Measurements from ENCODE around the gene NCAPD2.
"Not testable (repeated sequence)": the region's sequence is repeated elsewhere in the genome, so short reads cannot be mapped to it uniquely, and the experiment has no call there.

Gene NCAPD2

DNA sequence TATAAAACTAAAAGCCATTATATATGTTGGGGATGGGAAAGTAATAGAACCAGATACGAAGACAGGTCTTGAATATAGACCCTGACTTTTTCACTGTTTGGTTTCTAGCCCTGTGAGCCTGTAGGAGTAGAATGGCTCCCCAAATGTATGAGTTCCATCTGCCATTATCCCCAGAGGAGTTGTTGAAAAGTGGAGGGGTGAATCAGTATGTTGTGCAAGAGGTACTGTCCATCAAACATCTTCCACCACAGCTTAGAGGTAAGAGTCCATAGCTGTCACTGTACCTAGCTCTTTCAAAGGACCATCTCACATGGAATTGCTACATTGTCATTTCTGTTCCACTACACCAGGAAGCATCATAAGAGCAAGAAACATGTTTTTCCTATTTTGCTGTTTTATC is 1.1 kb downstream of the NCAPD2 start:
- H3K27me3 ChIP-seq (ENCODE audit: low read length), result no peaks in the 10 kb centered on the region
- peaks cover 16% of the 10 kb centered on the region for H3K36me3 ChIP-seq (ENCODE audit: low read length)
- H3K79me2 ChIP-seq (ENCODE audit: insufficient read depth, low read length), result peaks cover 65% of the 10 kb centered on the region
- TF ChIP-seq, protein P1, sequence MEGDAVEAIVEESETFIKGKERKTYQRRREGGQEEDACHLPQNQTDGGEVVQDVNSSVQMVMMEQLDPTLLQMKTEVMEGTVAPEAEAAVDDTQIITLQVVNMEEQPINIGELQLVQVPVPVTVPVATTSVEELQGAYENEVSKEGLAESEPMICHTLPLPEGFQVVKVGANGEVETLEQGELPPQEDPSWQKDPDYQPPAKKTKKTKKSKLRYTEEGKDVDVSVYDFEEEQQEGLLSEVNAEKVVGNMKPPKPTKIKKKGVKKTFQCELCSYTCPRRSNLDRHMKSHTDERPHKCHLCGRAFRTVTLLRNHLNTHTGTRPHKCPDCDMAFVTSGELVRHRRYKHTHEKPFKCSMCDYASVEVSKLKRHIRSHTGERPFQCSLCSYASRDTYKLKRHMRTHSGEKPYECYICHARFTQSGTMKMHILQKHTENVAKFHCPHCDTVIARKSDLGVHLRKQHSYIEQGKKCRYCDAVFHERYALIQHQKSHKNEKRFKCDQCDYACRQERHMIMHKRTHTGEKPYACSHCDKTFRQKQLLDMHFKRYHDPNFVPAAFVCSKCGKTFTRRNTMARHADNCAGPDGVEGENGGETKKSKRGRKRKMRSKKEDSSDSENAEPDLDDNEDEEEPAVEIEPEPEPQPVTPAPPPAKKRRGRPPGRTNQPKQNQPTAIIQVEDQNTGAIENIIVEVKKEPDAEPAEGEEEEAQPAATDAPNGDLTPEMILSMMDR (IDR thresholded peaks at IDR 0.05; ENCODE audit: insufficient read depth, low read length, poor library complexity, severe bottlenecking), result no peak
- TF ChIP-seq EZH2phosphoT487 (conservative IDR thresholded peaks at IDR 0.05; ENCODE audit: low read length), result no peak
- no peak overlapping the region for H2AFZ ChIP-seq (ENCODE audit: low read depth, low read length, severe bottlenecking)
- no peaks in the 10 kb centered on the region for H3K9me3 ChIP-seq (ENCODE audit: insufficient read depth, low read length)
- peak overlapping the region; percentile 91 for H3K9ac ChIP-seq (ENCODE audit: low read length)
- no peaks in the 10 kb centered on the region for H3K9me2 ChIP-seq (replicated peaks; ENCODE audit: insufficient read depth, low read length)
- H3F3A ChIP-seq (ENCODE audit: insufficient read depth), result peaks cover 16% of the 10 kb centered on the region
- peak overlapping the region; percentile 92 for H3K4me2 ChIP-seq (ENCODE audit: low read depth, low read length, poor library complexity, severe bottlenecking)
- H4K20me1 ChIP-seq (ENCODE audit: low read depth, low read length), result no peaks in the 10 kb centered on the region
- peak overlapping the region; percentile 93 for H3K27ac ChIP-seq (ENCODE audit: low read depth, low read length)
- H3K4me3 ChIP-seq (ENCODE audit: insufficient read depth, low read length, poor library complexity, severe bottlenecking), result peak overlapping the region; percentile 80

DNA sequence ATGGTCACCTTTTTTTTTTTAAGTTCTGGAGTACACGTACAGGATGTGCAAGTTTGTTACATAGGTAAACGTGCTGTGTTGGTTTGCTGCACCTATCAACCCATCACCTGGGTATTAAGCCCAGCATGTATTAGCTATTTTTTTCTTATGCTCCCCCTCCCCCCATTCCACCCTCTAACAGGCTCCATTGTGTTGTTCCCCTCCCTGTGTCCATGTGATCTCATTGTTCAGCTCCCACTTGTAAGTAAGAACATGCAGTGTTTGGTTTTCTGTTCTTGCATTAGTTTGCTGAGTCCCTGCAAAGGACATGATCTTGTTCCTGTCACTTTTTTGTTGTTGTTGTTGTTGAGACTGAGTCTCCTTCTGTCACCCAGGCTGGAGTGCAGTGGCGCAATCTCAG is 3.4 kb downstream of the NCAPD2 start:
- peak overlapping the region; percentile 23 for H3K4me2 ChIP-seq (ENCODE audit: low read depth, low read length, poor library complexity, severe bottlenecking)
- H3F3A ChIP-seq (ENCODE audit: insufficient read depth); H3K27me3 ChIP-seq (ENCODE audit: low read length); H2AFZ ChIP-seq (ENCODE audit: low read depth, low read length, severe bottlenecking); H3K27ac ChIP-seq (ENCODE audit: low read depth, low read length); H3K9me3 ChIP-seq (ENCODE audit: insufficient read depth, low read length); H3K4me3 ChIP-seq (ENCODE audit: insufficient read depth, low read length, poor library complexity, severe bottlenecking); H3K9ac ChIP-seq (ENCODE audit: low read length); H3K9me2 ChIP-seq (replicated peaks; ENCODE audit: insufficient read depth, low read length); H4K20me1 ChIP-seq (ENCODE audit: low read depth, low read length): not testable (repeated sequence)
- peaks cover 80% of the 10 kb centered on the region for H3K79me2 ChIP-seq (ENCODE audit: insufficient read depth, low read length)
- H3K36me3 ChIP-seq (ENCODE audit: low read length), result peaks cover 14% of the 10 kb centered on the region; the same call in 1 of the 2 replicates

DNA sequence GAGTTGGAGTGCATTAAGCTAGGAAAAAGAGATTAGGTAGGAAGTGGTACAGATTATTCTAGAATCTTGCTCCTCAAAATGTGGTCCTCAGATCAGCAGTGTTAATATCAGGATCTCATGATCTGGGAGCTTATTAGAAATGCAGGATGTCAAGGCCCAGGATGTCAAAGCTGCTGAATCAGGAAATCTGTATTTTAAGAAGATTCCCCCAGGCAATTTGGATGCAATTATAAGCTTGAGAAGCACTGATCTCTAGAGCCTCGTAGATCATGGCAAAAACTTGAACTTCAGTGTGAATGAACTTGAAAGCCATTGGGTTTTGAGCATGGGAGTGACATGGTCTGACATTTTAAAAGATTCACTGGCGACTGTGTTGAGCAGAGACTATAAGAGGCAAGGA is 6.6 kb downstream of the NCAPD2 start:
- Histone ChIP-seq H3K79me2 (ENCODE audit: insufficient read depth, low read length) (peaks cover 93% of the 10 kb centered on the region), H3K27me3 (ENCODE audit: low read length) (no peaks in the 10 kb centered on the region), H3K4me3 (ENCODE audit: insufficient read depth, low read length, poor library complexity, severe bottlenecking) (no peak overlapping the region), H4K20me1 (ENCODE audit: low read depth, low read length) (no peaks in the 10 kb centered on the region), H3K4me2 (ENCODE audit: low read depth, low read length, poor library complexity, severe bottlenecking) (no peak overlapping the region), H3K9me3 (ENCODE audit: insufficient read depth, low read length) (no peaks in the 10 kb centered on the region), H3K9ac (ENCODE audit: low read length) (no peak overlapping the region), H2AFZ (ENCODE audit: low read depth, low read length, severe bottlenecking) (no peak overlapping the region), H3K9me2 (replicated peaks; ENCODE audit: insufficient read depth, low read length) (no peaks in the 10 kb centered on the region), H3K36me3 (ENCODE audit: low read length) (peaks cover 18% of the 10 kb centered on the region; the same call in 1 of the 2 replicates), H3K27ac (ENCODE audit: low read depth, low read length) (no peak overlapping the region), H3F3A (ENCODE audit: insufficient read depth) (no peaks in the 10 kb centered on the region)
- TF ChIP-seq, protein P1 (IDR thresholded peaks at IDR 0.05; ENCODE audit: insufficient read depth, low read length, poor library complexity, severe bottlenecking), result no peak
- TF ChIP-seq EZH2phosphoT487 (conservative IDR thresholded peaks at IDR 0.05; ENCODE audit: low read length), result no peak

DNA sequence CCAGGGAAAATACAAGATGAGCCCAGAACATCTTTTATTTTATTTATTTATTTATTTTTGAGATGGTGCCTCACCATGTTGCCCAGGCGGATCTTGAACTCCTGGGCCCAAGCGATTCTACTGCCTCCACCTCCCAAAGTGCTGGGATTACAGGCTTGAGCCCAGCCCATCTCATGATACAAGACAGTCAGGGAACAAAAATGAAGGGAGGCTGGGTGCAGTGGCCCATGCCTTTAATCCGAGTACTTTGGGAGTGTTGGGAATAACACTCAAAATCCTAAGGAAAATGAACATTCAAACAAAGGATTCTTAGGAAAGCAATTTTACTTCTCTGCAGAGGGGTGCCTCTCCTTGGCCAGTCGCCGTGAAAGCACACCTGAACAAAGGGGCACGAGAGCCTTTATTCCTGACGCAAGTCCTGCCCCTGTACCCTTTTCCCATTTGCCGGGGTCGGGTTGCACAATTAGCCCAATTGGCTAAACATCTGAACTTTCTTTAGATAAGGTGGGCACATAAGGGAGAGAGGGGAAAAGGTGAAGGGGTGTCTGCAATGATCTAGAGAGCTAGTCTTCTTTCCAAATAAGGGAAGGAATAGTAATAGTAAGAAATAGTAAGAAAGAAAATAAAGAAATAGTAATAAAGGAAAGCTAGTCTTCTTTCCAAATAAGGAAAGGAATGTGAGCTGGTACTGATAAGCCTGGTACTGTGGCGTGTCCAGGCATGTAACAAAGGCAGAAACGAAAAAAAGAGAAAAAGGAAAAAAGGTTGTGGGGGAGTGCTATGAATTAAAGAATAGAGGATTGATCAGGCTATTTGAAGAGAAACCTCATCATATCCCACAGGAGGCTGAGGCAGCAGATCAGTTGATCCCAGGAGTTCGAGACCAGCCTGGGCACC is 13.4 kb downstream of the NCAPD2 start:
- H3F3A ChIP-seq (ENCODE audit: insufficient read depth), result no peaks in the 10 kb centered on the region
- no peak overlapping the region for H2AFZ ChIP-seq (ENCODE audit: low read depth, low read length, severe bottlenecking)
- H3K79me2 ChIP-seq (ENCODE audit: insufficient read depth, low read length), result peaks cover 71% of the 10 kb centered on the region
- H3K36me3 ChIP-seq (ENCODE audit: low read length), result peaks cover 30% of the 10 kb centered on the region; the same call in 1 of the 2 replicates
- H3K27ac ChIP-seq (ENCODE audit: low read depth, low read length), result no peak overlapping the region
- H3K9me3 ChIP-seq (ENCODE audit: insufficient read depth, low read length), result no peaks in the 10 kb centered on the region
- no peak overlapping the region for H3K4me3 ChIP-seq (ENCODE audit: insufficient read depth, low read length, poor library complexity, severe bottlenecking)
- no peak overlapping the region for H3K9ac ChIP-seq (ENCODE audit: low read length)
- no peaks in the 10 kb centered on the region for H3K9me2 ChIP-seq (replicated peaks; ENCODE audit: insufficient read depth, low read length)
- H4K20me1 ChIP-seq (ENCODE audit: low read depth, low read length), result 0 out of 2 replicates have a peak, but pooled peaks cover 7% of the 10 kb centered on the region
- no peaks in the 10 kb centered on the region for H3K27me3 ChIP-seq (ENCODE audit: low read length)
- TF ChIP-seq EZH2phosphoT487 (conservative IDR thresholded peaks at IDR 0.05; ENCODE audit: low read length), result no peak
- TF ChIP-seq, protein P1 (IDR thresholded peaks at IDR 0.05; ENCODE audit: insufficient read depth, low read length, poor library complexity, severe bottlenecking), result no peak
- no peak overlapping the region for H3K4me2 ChIP-seq (ENCODE audit: low read depth, low read length, poor library complexity, severe bottlenecking)
